ENCODE results near the gene ACOX2. TPM values are rescaled to one million over a fixed set of nuclear protein-coding genes. Genes with fewer than 3 reads are reported as not detected.

Gene ACOX2
- total and polyA plus RNA-seq, 4 donors: 74.3 to 214 (median 141) TPM

- Histone ChIP-seq H3K36me3 (ENCODE audit: control insufficient read depth in 4 of 4, insufficient read depth in 3 of 4, low read depth in 1 of 4, low read length in 3 of 4) (no peaks in the 10 kb centered on the region), H3K4me3 (ENCODE audit: low read depth in 1 of 3, low read length in 3 of 3) (no peak overlapping the region), H3K27ac (ENCODE audit: low read depth in 1 of 2, low read length in 2 of 2) (no peak overlapping the region), H3K4me1 (ENCODE audit: control insufficient read depth in 4 of 4, insufficient read depth in 4 of 4, low read length in 3 of 4) (peaks cover 0 to 13% (median 6%) of the 10 kb centered on the region in 4 donors), H3K9ac (ENCODE audit: low read depth in 1 of 2, low read length in 2 of 2) (no peak overlapping the region), H3K9me3 (ENCODE audit: control insufficient read depth in 4 of 4, low read length in 3 of 4) (no peaks in the 10 kb centered on the region), H3K27me3 (ENCODE audit: control insufficient read depth in 4 of 4, insufficient read depth in 4 of 4, low read length in 3 of 4) (no peaks in the 10 kb centered on the region)
- no peak for DNase-seq (ENCODE audit: low spot score)
- no peak for TF ChIP-seq RAD21 (IDR thresholded peaks at IDR 0.05)
- TF ChIP-seq HNF4G (IDR thresholded peaks at IDR 0.05): no peak
- no peak for TF ChIP-seq GABPA (IDR thresholded peaks at IDR 0.05 in 1 of 2, conservative IDR thresholded peaks at IDR 0.05 in 1 of 2)
- no peak for TF ChIP-seq RXRA (IDR thresholded peaks at IDR 0.05)
- TF ChIP-seq NR2F2 (IDR thresholded peaks at IDR 0.05): no peak
- no peak for TF ChIP-seq MAX (IDR thresholded peaks at IDR 0.05)
- TF ChIP-seq ZBTB33 (IDR thresholded peaks at IDR 0.05): no peak
- TF ChIP-seq FOXA1 (IDR thresholded peaks at IDR 0.05): no peak
- TF ChIP-seq CTCF (IDR thresholded peaks at IDR 0.05; ENCODE audit: low read depth, low read length, missing input control): no peak
- TF ChIP-seq FOXA2 (IDR thresholded peaks at IDR 0.05): no peak
- WGBS: 73% methylated on average over 6 of the region's 6 CpGs
Observed at GRCh38 chr3:58573640-58574039, 36.6 kb upstream of the ACOX2 start.

GRCh38 chr3:58572634-58573230, 35.7 kb upstream of the ACOX2 start:
- TF ChIP-seq TAF1 (conservative IDR thresholded peaks at IDR 0.05): no peak
- TF ChIP-seq MAX (IDR thresholded peaks at IDR 0.05): no peak
- no peak for DNase-seq (ENCODE audit: low spot score)
- Histone ChIP-seq H3K36me3 (ENCODE audit: control insufficient read depth in 4 of 4, insufficient read depth in 3 of 4, low read depth in 1 of 4, low read length in 3 of 4) (no peaks in the 10 kb centered on the region), H3K27me3 (ENCODE audit: control insufficient read depth in 4 of 4, insufficient read depth in 4 of 4, low read length in 3 of 4) (no peaks in the 10 kb centered on the region), H3K4me3 (ENCODE audit: low read depth in 1 of 3, low read length in 3 of 3) (no peak overlapping the region), H3K9me3 (ENCODE audit: control insufficient read depth in 4 of 4, low read length in 3 of 4) (no peaks in the 10 kb centered on the region), H3K27ac (ENCODE audit: low read depth in 1 of 2, low read length in 2 of 2) (no peak overlapping the region), H3K4me1 (ENCODE audit: control insufficient read depth in 4 of 4, insufficient read depth in 4 of 4, low read length in 3 of 4) (peaks cover 0 to 13% (median 6%) of the 10 kb centered on the region in 4 donors), H3K9ac (ENCODE audit: low read depth in 1 of 2, low read length in 2 of 2) (no peak overlapping the region)
- WGBS: 97% methylated on average over 7 of the region's 7 CpGs

GRCh38 chr3:58572013-58572633, 35.1 kb upstream of the ACOX2 start:
- no peak for DNase-seq (ENCODE audit: low spot score)
- no peak overlapping the region for H3K27ac ChIP-seq (ENCODE audit: low read depth in 1 of 2, low read length in 2 of 2)
- H3K9me3 ChIP-seq (ENCODE audit: control insufficient read depth in 4 of 4, low read length in 3 of 4): no peaks in the 10 kb centered on the region
- 93% methylated on average over 13 of the region's 13 CpGs for WGBS
- no peak overlapping the region for H3K9ac ChIP-seq (ENCODE audit: low read depth in 1 of 2, low read length in 2 of 2)
- H3K4me1 ChIP-seq (ENCODE audit: control insufficient read depth in 4 of 4, insufficient read depth in 4 of 4, low read length in 3 of 4): peaks cover 0 to 13% (median 6%) of the 10 kb centered on the region in 4 donors
- no peaks in the 10 kb centered on the region for H3K36me3 ChIP-seq (ENCODE audit: control insufficient read depth in 4 of 4, insufficient read depth in 3 of 4, low read depth in 1 of 4, low read length in 3 of 4)
- no peak overlapping the region for H3K4me3 ChIP-seq (ENCODE audit: low read depth in 1 of 3, low read length in 3 of 3)
- no peaks in the 10 kb centered on the region for H3K27me3 ChIP-seq (ENCODE audit: control insufficient read depth in 4 of 4, insufficient read depth in 4 of 4, low read length in 3 of 4)
- no peak for TF ChIP-seq CTCF (IDR thresholded peaks at IDR 0.05; ENCODE audit: low read depth, low read length, missing input control)
- TF ChIP-seq ZBTB33 (IDR thresholded peaks at IDR 0.05): no peak
- no peak for TF ChIP-seq JUND (IDR thresholded peaks at IDR 0.05)
- TF ChIP-seq RAD21 (IDR thresholded peaks at IDR 0.05): no peak
- no peak for TF ChIP-seq YY1 (IDR thresholded peaks at IDR 0.05)
- TF ChIP-seq MAX (IDR thresholded peaks at IDR 0.05): no peak
- no peak for TF ChIP-seq NR2F2 (IDR thresholded peaks at IDR 0.05)
- no peak for TF ChIP-seq GABPA (IDR thresholded peaks at IDR 0.05 in 1 of 2, conservative IDR thresholded peaks at IDR 0.05 in 1 of 2)
- no peak for TF ChIP-seq TAF1 (conservative IDR thresholded peaks at IDR 0.05)
- no peak for TF ChIP-seq FOXA1 (IDR thresholded peaks at IDR 0.05)
- no peak for TF ChIP-seq ATF3 (IDR thresholded peaks at IDR 0.05)
- no peak for TF ChIP-seq HNF4G (IDR thresholded peaks at IDR 0.05)
- TF ChIP-seq HNF4A (conservative IDR thresholded peaks at IDR 0.05): no peak
